ENCODE data around the gene C22orf23. TPM values are rescaled to one million over a fixed set of nuclear protein-coding genes. Genes with fewer than 3 reads are reported as not detected.

The C22orf23 gene
- total RNA-seq (2021) (1.0 and 1.7 TPM in 2 replicates), Bru-seq, nascent RNA (percentile 23 among the genes with signal in this experiment), BruChase-seq, experiment 1, labeled RNA remaining after a 2-hour chase (percentile 12 among the genes with signal in this experiment), BruChase-seq, experiment 2, labeled RNA remaining after a 6-hour chase (percentile 23 among the genes with signal in this experiment)
- long read RNA-seq, partial matches to known transcripts = 0 of 8 reads
- long read RNA-seq, other reads (novel, unspliced or antisense) = 8 of 8 reads

GRCh38 chr22:37953437-37954179, at the start of gene C22orf23, which contains the start of gene POLR2F:
TSS of gene C22orf23 (minus strand) at chr22:37953601. CDS start at chr22:37953149, 452 bp downstream.
TSS of gene POLR2F (plus strand) at chr22:37953699. CDS start at chr22:37953788, 89 bp downstream.
- TF ChIP-seq, protein P1, sequence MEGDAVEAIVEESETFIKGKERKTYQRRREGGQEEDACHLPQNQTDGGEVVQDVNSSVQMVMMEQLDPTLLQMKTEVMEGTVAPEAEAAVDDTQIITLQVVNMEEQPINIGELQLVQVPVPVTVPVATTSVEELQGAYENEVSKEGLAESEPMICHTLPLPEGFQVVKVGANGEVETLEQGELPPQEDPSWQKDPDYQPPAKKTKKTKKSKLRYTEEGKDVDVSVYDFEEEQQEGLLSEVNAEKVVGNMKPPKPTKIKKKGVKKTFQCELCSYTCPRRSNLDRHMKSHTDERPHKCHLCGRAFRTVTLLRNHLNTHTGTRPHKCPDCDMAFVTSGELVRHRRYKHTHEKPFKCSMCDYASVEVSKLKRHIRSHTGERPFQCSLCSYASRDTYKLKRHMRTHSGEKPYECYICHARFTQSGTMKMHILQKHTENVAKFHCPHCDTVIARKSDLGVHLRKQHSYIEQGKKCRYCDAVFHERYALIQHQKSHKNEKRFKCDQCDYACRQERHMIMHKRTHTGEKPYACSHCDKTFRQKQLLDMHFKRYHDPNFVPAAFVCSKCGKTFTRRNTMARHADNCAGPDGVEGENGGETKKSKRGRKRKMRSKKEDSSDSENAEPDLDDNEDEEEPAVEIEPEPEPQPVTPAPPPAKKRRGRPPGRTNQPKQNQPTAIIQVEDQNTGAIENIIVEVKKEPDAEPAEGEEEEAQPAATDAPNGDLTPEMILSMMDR (conservative IDR thresholded peaks at IDR 0.05) = no peak
- no peak for TF ChIP-seq EZH2 (IDR thresholded peaks at IDR 0.05; ENCODE audit: low read depth)
- Histone ChIP-seq H3K9me3 (ENCODE audit: insufficient read depth, low read depth) (no peaks in the 10 kb centered on the region), H3K4me3 (peak within 1 kb of the TSS; percentile 68), H2AFZ (peak within 1 kb of the TSS; percentile 97), H3K4me1 (replicated peaks; ENCODE audit: insufficient read depth) (peaks cover 18% of the 10 kb centered on the region), H3K27me3 (ENCODE audit: insufficient read depth, low read depth) (no peaks in the 10 kb centered on the region), H3K79me2 (ENCODE audit: low read depth) (peaks cover 35% of the 10 kb centered on the region), H3K27ac (peak within 1 kb of the TSS; percentile 1; the same call in 1 of the 2 replicates), H3K4me2 (peak within 1 kb of the TSS; percentile 89), H3F3A (ENCODE audit: insufficient read depth, low read depth) (peaks cover 24% of the 10 kb centered on the region), H3K9me2 (ENCODE audit: insufficient read depth) (no peaks in the 10 kb centered on the region), H4K20me1 (ENCODE audit: insufficient read depth) (no peaks in the 10 kb centered on the region; the same call in 1 of the 2 replicates), H3K36me3 (ENCODE audit: low read depth) (peaks cover 14% of the 10 kb centered on the region)
- POLR2A ChIA-PET (ENCODE audit: unreplicated experiment) = interaction anchor here (0.5 to 0.9 kb wide), 8 partner anchors 9 to 295 kb away, joined by 3 to 17 read pairs (median 3); partner anchors contain the start of genes BAIAP2L2 and GCAT
- no TSS peak for BruUV-seq (replicated peaks)
- peak; percentile 91 to 96 for DNase-seq
- intact Hi-C loops (cut with micrococcal nuclease; ENCODE audit: unreplicated experiment) = loop anchor here (1.0 to 5.0 kb wide), 2 partner anchors 66 to 111 kb away; partner anchors contain the start of gene ANKRD54
- CTCF ChIA-PET = interaction anchor here (0.6 to 2.3 kb wide), 7 partner anchors 12 to 345 kb away, joined by 3 to 20 read pairs (median 8); partner anchors contain the start of gene GGA1

DNA sequence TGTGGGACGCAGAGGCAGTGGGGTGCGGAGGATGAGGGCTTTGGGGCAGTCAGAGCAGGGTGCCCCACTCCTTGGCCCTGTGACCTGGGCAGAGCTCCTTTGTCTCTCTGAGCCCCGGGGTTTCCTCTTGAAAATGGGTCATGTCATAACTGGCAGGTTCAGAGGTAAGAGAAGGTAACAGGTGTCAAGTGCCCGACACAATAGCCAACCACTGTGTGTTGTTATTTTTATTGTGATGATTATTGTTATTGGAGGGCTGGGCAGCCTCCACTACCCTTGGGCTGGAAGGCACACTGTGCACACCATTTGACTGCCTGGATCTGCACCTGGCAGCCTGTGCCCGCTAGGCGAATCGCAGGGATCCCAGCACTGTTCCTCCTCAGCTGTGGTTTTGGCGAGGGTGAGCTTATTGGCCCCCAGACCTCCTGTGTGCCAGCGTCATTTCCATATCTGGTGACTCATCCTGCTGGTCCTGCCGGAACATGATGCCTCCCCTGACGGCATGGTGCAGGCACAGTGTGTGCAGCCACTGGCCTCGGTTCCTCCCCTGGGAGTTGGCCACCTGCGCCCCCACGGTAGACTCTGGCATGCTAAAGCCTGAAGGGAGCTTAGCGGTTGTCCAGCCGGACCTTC, 46.4 kb upstream of the C22orf23 start:
- POLR2A ChIA-PET (ENCODE audit: unreplicated experiment) = interaction anchor here (0.5 to 0.7 kb wide), 6 partner anchors 13 to 706 kb away, joined by 3 to 21 read pairs (median 4); partner anchors contain the start of gene LGALS2
- Histone ChIP-seq H3K4me3 (no peak overlapping the region), H3K4me1 (replicated peaks; ENCODE audit: insufficient read depth) (peaks cover 32% of the 10 kb centered on the region), H3K9me3 (ENCODE audit: insufficient read depth, low read depth) (no peaks in the 10 kb centered on the region), H3K9me2 (ENCODE audit: insufficient read depth) (no peaks in the 10 kb centered on the region), H3K79me2 (ENCODE audit: low read depth) (no peaks in the 10 kb centered on the region), H4K20me1 (ENCODE audit: insufficient read depth) (no peaks in the 10 kb centered on the region), H3K4me2 (peak overlapping the region; percentile 63), H2AFZ (no peak overlapping the region), H3K36me3 (ENCODE audit: low read depth) (no peaks in the 10 kb centered on the region), H3K27me3 (ENCODE audit: insufficient read depth, low read depth) (no peaks in the 10 kb centered on the region), H3F3A (ENCODE audit: insufficient read depth, low read depth) (peaks cover 7% of the 10 kb centered on the region), H3K27ac (peak overlapping the region; percentile 57)
- CTCF ChIA-PET = interaction anchor here (1.0 to 1.5 kb wide), 2 partner anchors 52 to 182 kb away, joined by 3 to 5 read pairs; no protein-coding TSS in a partner anchor
- intact Hi-C loops (cut with micrococcal nuclease; ENCODE audit: unreplicated experiment) = no loop called here
- DNase-seq = peak; percentile 82 to 91
- no TSS peak for BruUV-seq (replicated peaks)
- no peak for TF ChIP-seq EZH2 (IDR thresholded peaks at IDR 0.05; ENCODE audit: low read depth)
- TF ChIP-seq, protein P1 (conservative IDR thresholded peaks at IDR 0.05) = no peak; the same call in 1 of the 2 replicates

DNA sequence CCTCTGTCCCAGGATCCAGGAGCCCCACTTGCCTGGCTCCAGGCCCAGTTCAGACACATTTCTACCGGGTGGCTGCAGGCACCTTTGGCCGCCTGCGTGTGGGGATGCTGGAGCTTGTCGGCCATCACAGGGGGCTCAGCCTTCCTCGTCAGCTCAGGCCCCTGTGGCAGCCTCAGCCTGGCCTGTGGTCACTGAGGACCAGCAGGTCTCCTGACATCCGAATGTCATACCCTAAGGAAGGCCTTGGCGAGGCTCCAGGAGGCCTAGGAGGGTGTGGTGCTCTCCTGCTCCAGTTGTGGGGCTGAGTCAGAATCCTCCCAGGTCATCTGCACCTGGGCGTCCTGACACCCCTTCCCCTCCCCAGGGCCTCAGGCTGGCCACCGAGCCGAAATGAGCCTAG, 45.8 kb upstream of the C22orf23 start:
- Histone ChIP-seq H3K27me3 (ENCODE audit: insufficient read depth, low read depth) (no peaks in the 10 kb centered on the region), H3F3A (ENCODE audit: insufficient read depth, low read depth) (peaks cover 7% of the 10 kb centered on the region), H4K20me1 (ENCODE audit: insufficient read depth) (no peaks in the 10 kb centered on the region), H3K9me2 (ENCODE audit: insufficient read depth) (no peaks in the 10 kb centered on the region), H3K4me3 (no peak overlapping the region), H3K79me2 (ENCODE audit: low read depth) (no peaks in the 10 kb centered on the region), H3K4me1 (replicated peaks; ENCODE audit: insufficient read depth) (peaks cover 32% of the 10 kb centered on the region), H3K4me2 (peak overlapping the region; percentile 63), H3K27ac (peak overlapping the region; percentile 57), H3K9me3 (ENCODE audit: insufficient read depth, low read depth) (no peaks in the 10 kb centered on the region), H3K36me3 (ENCODE audit: low read depth) (no peaks in the 10 kb centered on the region), H2AFZ (no peak overlapping the region)
- ChIA-PET POLR2A (ENCODE audit: unreplicated experiment) (interaction anchor here (0.6 kb wide), 4 partner anchors 13 to 707 kb away, joined by 3 to 11 read pairs (median 4); no protein-coding TSS in a partner anchor), CTCF (interaction anchor here (1.0 to 1.5 kb wide), 2 partner anchors 53 to 181 kb away, joined by 3 to 5 read pairs; no protein-coding TSS in a partner anchor)
- DNase-seq = peak; percentile 63 to 78
- TF ChIP-seq EZH2 (IDR thresholded peaks at IDR 0.05; ENCODE audit: low read depth) = no peak
- TF ChIP-seq, protein P1 (conservative IDR thresholded peaks at IDR 0.05) = no peak
- no TSS peak for BruUV-seq (replicated peaks)
- intact Hi-C loops (cut with micrococcal nuclease; ENCODE audit: unreplicated experiment) = no loop called here
